T-cell (primary cell): ENCODE measurements around the gene OR7C1. TPM values are rescaled to one million over a fixed set of nuclear protein-coding genes. Genes with fewer than 3 reads are reported as not detected.
"Not testable (repeated sequence)": the region's sequence is repeated elsewhere in the genome, so short reads cannot be mapped to it uniquely, and the experiment has no call there.

Source experiments
- ATAC-seq, 4 experiments: fragments of 200-7000 bp in 3 of 4; fragments of 150-1000 bp in 1 of 4; cut with Tn5 transposase; replicated peaks in 1 of 4; 1 replicate in 3 of 4; 2 replicates in 1 of 4; pipeline ENCODE4 v1.10.0; 2021; ENCODE audit warnings: moderate library complexity in 3 of 4, mild to moderate bottlenecking in 2 of 4, moderate number of reproducible peaks in 1 of 4
- CTCF ChIA-PET, 2 donors: fragments of 300-600 bp; sonication (Branson Sonifier 250); formaldehyde crosslinking; loops; one replicate each; lab custom pipeline; 2022; ENCODE audit warnings: antibody characterized with exemption in 2 of 2; lab: Charles Lee
- POLR2A ChIA-PET, 2 donors: fragments of 300-600 bp; sonication (Branson Sonifier 250); formaldehyde crosslinking; loops; one replicate each; lab custom pipeline; 2022; ENCODE audit warnings: antibody characterized with exemption in 2 of 2; lab: Charles Lee
- DNase-seq, 35 experiments: peaks; one replicate each; pipeline versions ENCODE4 v3.0.0 to v3.0.0-alpha.2; 2013 to 2023
- H3K27ac ChIP-seq: one replicate; pipeline ENCODE4 v1.5.1; 2013; ENCODE audit warnings: low read length
- H3K27me3 ChIP-seq, 2 experiments: replicated peaks in 1 of 2; 1 replicate in 1 of 2; 2 replicates in 1 of 2; pipeline versions ENCODE4 v1.6.1 to v1.7.0; 2013; ENCODE audit warnings: low read length in 1 of 2, mixed read lengths in 1 of 2; ENCODE audit not compliant: control insufficient read depth in 2 of 2, insufficient read depth in 2 of 2; ENCODE audit errors: extremely low read depth in 1 of 2
- H3K36me3 ChIP-seq, 2 donors: 1 replicate in 1 of 2; 2 replicates in 1 of 2; pipeline versions ENCODE4 v1.6.1 to v1.7.0; 2013; ENCODE audit warnings: low read length in 1 of 2; ENCODE audit not compliant: control insufficient read depth in 2 of 2, insufficient read depth in 1 of 2; ENCODE audit errors: extremely low read depth in 1 of 2
- H3K4me1 ChIP-seq, 2 experiments: 1 replicate in 1 of 2; 2 replicates in 1 of 2; pipeline versions ENCODE4 v1.6.1 to v1.7.0; 2013; ENCODE audit warnings: low read length in 2 of 2, mixed read lengths in 1 of 2; ENCODE audit not compliant: insufficient read depth in 2 of 2, control insufficient read depth in 1 of 2; ENCODE audit errors: extremely low read depth in 1 of 2
- H3K4me3 ChIP-seq, 2 donors: 1 replicate in 1 of 2; 2 replicates in 1 of 2; pipeline versions ENCODE4 v1.5.1 to v1.7.0; 2013; ENCODE audit warnings: mild to moderate bottlenecking in 2 of 2, low read length in 1 of 2, moderate library complexity in 1 of 2; ENCODE audit not compliant: control insufficient read depth in 1 of 2; ENCODE audit errors: extremely low read depth in 1 of 2
- H3K9me3 ChIP-seq: 2 replicates; pipeline ENCODE4 v1.7.0; 2013
- H3K27ac Mint-ChIP-seq, 2 donors: one replicate each; pipeline ENCODE4 v1.8.0; 2020 to 2021; ENCODE audit warnings: mild to moderate bottlenecking in 2 of 2, mixed read lengths in 2 of 2
- H3K27me3 Mint-ChIP-seq, 2 donors: one replicate each; pipeline ENCODE4 v1.8.0; 2021 to 2022; ENCODE audit warnings: mixed read lengths in 2 of 2
- H3K36me3 Mint-ChIP-seq: one replicate; pipeline ENCODE4 v1.8.0; 2021; ENCODE audit warnings: mixed read lengths
- H3K4me1 Mint-ChIP-seq, 3 donors: one replicate each; pipeline ENCODE4 v1.8.0; 2020 to 2022; ENCODE audit warnings: mixed read lengths in 3 of 3, mild to moderate bottlenecking in 1 of 3
- H3K4me3 Mint-ChIP-seq, 3 donors: one replicate each; pipeline ENCODE4 v1.8.0; 2020 to 2022; ENCODE audit warnings: mild to moderate bottlenecking in 3 of 3, mixed read lengths in 3 of 3, moderate library complexity in 3 of 3
- H3K9me3 Mint-ChIP-seq, 3 donors: one replicate each; pipeline ENCODE4 v1.8.0; 2020 to 2022; ENCODE audit warnings: mixed read lengths in 3 of 3
- WGBS: methylation state at CpG from one replicate; pipeline ENCODE4 v1.1.5; 2013; ENCODE audit warnings: missing lambda C conversion rate; ENCODE audit not compliant: insufficient coverage; 5-methylcytosine and 5-hydroxymethylcytosine counted together
- total RNA-seq, 35 experiments: library from RNA in 6 of 35; stranded (reverse) in 6 of 35; fragments of 120-200 nt in 1 of 35; gene quantifications; one replicate each; pipeline versions ENCODE4 v1.2.1 to v1.2.4 and lab custom pipeline; 2013 to 2026

Gene OR7C1
- total RNA-seq, 5 donors from 2014 or later (not counting 1 experiment from before 2014, with no cell fraction given): not detected

DNA sequence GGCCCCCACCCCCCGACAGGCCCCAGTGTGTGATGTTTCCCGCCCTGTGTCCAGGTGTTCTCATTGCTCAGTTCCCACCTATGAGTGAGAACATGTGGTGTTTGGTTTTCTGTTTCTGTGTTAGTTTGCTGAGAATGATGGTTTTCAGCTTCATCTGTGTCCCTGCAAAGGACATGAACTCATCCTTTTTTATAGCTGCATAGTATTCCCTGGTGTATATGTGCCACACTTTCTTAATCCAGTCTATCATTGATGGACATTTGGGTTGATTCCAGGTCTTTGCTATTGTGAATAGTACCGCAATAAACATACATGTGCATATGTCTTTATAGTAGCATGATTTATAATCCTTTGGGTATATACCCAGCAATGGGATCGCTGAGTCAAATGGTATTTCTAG lies 57.3 kb downstream of the OR7C1 start:
- DNase-seq, CTCF ChIA-PET, POLR2A ChIA-PET, ATAC-seq, H3K4me3 Mint-ChIP-seq, H3K9me3 Mint-ChIP-seq, H3K27ac ChIP-seq, H3K9me3 ChIP-seq, H3K36me3 Mint-ChIP-seq, H3K36me3 ChIP-seq, H3K27ac Mint-ChIP-seq, H3K4me3 ChIP-seq: not testable (repeated sequence)
- Mint-ChIP-seq H3K4me1 (peaks cover 11 to 18% (median 17%) of the 10 kb centered on the region in 3 donors), H3K27me3 (peaks cover 23 to 54% of the 10 kb centered on the region in 2 donors)
- 100% methylated on average over 1 of the region's 4 CpGs for WGBS
- peaks cover 3 to 21% of the 10 kb centered on the region in 2 experiments for H3K4me1 ChIP-seq
- H3K27me3 ChIP-seq: peaks cover 0 to 54% of the 10 kb centered on the region in 2 experiments

GRCh38 chr19:14775869-14776586 lies 59.0 kb downstream of the OR7C1 start:
- ATAC-seq: peak in 1 of 4 experiments; percentile 44
- H3K27ac Mint-ChIP-seq: peak overlapping the region in 1 of 2 donors; percentile 3
- 1% methylated on average over 16 of the region's 22 CpGs for WGBS
- no peaks in the 10 kb centered on the region for H3K36me3 ChIP-seq
- no peaks in the 10 kb centered on the region for H3K36me3 Mint-ChIP-seq
- ChIA-PET CTCF (interaction anchor here (0.6 kb wide), 2 partner anchors 9 to 356 kb away, joined by 4 to 5 read pairs; no protein-coding TSS in a partner anchor), POLR2A (no interaction called here)
- no peak overlapping the region for H3K27ac ChIP-seq
- H3K4me1 Mint-ChIP-seq: peaks cover 11 to 18% (median 17%) of the 10 kb centered on the region in 3 donors
- peaks cover 3 to 21% of the 10 kb centered on the region in 2 experiments for H3K4me1 ChIP-seq
- peak overlapping the region; percentile 52 to 71 (median 55) for H3K4me3 Mint-ChIP-seq
- no peaks in the 10 kb centered on the region for H3K9me3 Mint-ChIP-seq
- peaks cover 0 to 55% of the 10 kb centered on the region in 2 experiments for H3K27me3 ChIP-seq
- peak overlapping the region; percentile 36 to 77 for H3K4me3 ChIP-seq
- DNase-seq: peak in 3 of 35 experiments; percentile 3 to 14 (median 9)
- no peaks in the 10 kb centered on the region for H3K9me3 ChIP-seq
- peaks cover 23 to 57% of the 10 kb centered on the region in 2 donors for H3K27me3 Mint-ChIP-seq

GRCh38 chr19:14775326-14775725 lies 59.7 kb downstream of the OR7C1 start:
- peak overlapping the region in 1 of 2 donors; percentile 31 for H3K27ac Mint-ChIP-seq
- H3K36me3 ChIP-seq, ATAC-seq, H3K9me3 Mint-ChIP-seq, H3K9me3 ChIP-seq, CTCF ChIA-PET, DNase-seq, H3K27ac ChIP-seq, H3K36me3 Mint-ChIP-seq, POLR2A ChIA-PET: not testable (repeated sequence)
- peak overlapping the region in 1 of 2 donors; percentile 47 for H3K4me3 ChIP-seq
- peaks cover 3 to 21% of the 10 kb centered on the region in 2 experiments for H3K4me1 ChIP-seq
- H3K27me3 Mint-ChIP-seq: peaks cover 23 to 52% of the 10 kb centered on the region in 2 donors
- H3K27me3 ChIP-seq: peaks cover 0 to 55% of the 10 kb centered on the region in 2 experiments
- H3K4me3 Mint-ChIP-seq: peak overlapping the region; percentile 31 to 55 (median 52)
- WGBS: 45% methylated on average over 4 of the region's 8 CpGs
- H3K4me1 Mint-ChIP-seq: peaks cover 11 to 18% (median 17%) of the 10 kb centered on the region in 3 donors

DNA sequence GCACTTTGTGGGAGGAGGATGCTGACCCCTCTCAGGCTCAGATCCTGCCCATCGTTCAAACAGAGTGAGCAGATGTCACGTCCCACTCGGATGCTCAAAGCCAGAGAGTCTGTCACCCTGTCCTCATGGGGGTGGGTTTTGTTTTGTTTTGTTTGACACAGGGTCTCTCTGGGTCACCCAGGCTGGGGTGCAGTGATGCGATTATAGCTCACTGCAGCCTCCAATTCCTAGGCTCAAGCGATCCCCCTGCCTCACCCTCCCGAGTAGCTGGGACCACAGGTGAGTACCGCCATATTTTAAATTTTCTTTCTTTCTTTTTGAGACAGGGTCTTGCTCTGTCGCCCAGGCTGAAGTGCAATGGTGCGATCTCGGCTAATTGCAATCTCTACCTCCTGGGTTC lies 60.6 kb downstream of the OR7C1 start:
- POLR2A ChIA-PET: no interaction called here
- WGBS: 60% methylated on average over 1 of the region's 10 CpGs

DNA sequence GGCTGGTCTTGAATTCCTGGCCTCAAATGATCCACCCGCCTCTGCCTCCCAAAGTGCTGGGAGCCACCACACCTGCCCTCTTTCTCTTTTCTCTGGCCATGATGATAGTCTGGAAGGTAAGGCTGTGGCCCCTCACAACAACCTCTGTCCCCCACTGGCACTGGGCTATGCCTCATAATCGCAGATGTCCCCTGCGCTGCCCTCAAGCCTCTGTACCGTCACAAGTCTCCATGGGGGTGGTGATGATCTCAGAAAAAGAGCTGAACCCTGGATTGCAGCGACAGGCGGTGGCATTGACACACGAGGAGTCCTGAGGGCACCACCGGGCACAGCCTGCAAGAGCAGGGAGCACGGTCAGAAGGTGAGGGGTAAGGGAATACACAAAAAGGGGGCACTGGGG lies 61.3 kb downstream of the OR7C1 start:
- H3K4me3 ChIP-seq, H3K27ac ChIP-seq, H3K9me3 Mint-ChIP-seq, H3K36me3 ChIP-seq, H3K4me3 Mint-ChIP-seq, ATAC-seq, POLR2A ChIA-PET, H3K27ac Mint-ChIP-seq, H3K9me3 ChIP-seq, DNase-seq, H3K36me3 Mint-ChIP-seq: not testable (repeated sequence)
- CTCF ChIA-PET: interaction anchor here in 1 of 2 donors (0.6 kb wide), 1 partner anchor 133 kb away, joined by 3 read pairs; no protein-coding TSS in a partner anchor
- peaks cover 0 to 55% of the 10 kb centered on the region in 2 experiments for H3K27me3 ChIP-seq
- H3K4me1 ChIP-seq: peaks cover 3 to 21% of the 10 kb centered on the region in 2 experiments
- peaks cover 11 to 18% (median 17%) of the 10 kb centered on the region in 3 donors for H3K4me1 Mint-ChIP-seq
- H3K27me3 Mint-ChIP-seq: peaks cover 17 to 46% of the 10 kb centered on the region in 2 donors
- WGBS: 60% methylated on average over 1 of the region's 9 CpGs

More for the DNA sequence above, 60.6 kb downstream of the OR7C1 start:
- H3K4me3 Mint-ChIP-seq: no peak overlapping the region
- H3K9me3 ChIP-seq: no peaks in the 10 kb centered on the region
- peaks cover 11 to 18% (median 17%) of the 10 kb centered on the region in 3 donors for H3K4me1 Mint-ChIP-seq
- no peak overlapping the region for H3K27ac ChIP-seq
- no peaks in the 10 kb centered on the region for H3K36me3 Mint-ChIP-seq
- H3K4me1 ChIP-seq: peaks cover 3 to 21% of the 10 kb centered on the region in 2 experiments
- peaks cover 21 to 51% of the 10 kb centered on the region in 2 donors for H3K27me3 Mint-ChIP-seq
- DNase-seq: no peak
- H3K27ac Mint-ChIP-seq: no peak overlapping the region
- H3K4me3 ChIP-seq: no peak overlapping the region
- no peaks in the 10 kb centered on the region for H3K9me3 Mint-ChIP-seq
- no peak for ATAC-seq
- H3K36me3 ChIP-seq: no peaks in the 10 kb centered on the region
- peaks cover 0 to 53% of the 10 kb centered on the region in 2 experiments for H3K27me3 ChIP-seq
- CTCF ChIA-PET: interaction anchor here in 1 of 2 donors (0.6 kb wide), 1 partner anchor 132 kb away, joined by 3 read pairs; no protein-coding TSS in a partner anchor

- no peak for DNase-seq
- peaks cover 0 to 58% of the 10 kb centered on the region in 2 experiments for H3K27me3 ChIP-seq
- no peak for ATAC-seq
- no peak overlapping the region for H3K4me3 Mint-ChIP-seq
- no peaks in the 10 kb centered on the region for H3K9me3 Mint-ChIP-seq
- peaks cover 16 to 45% of the 10 kb centered on the region in 2 donors for H3K27me3 Mint-ChIP-seq
- no peak overlapping the region for H3K4me3 ChIP-seq
- H3K27ac Mint-ChIP-seq: no peak overlapping the region
- CTCF ChIA-PET: no interaction called here
- H3K27ac ChIP-seq: no peak overlapping the region
- POLR2A ChIA-PET: no interaction called here
- H3K4me1 Mint-ChIP-seq: peaks cover 11 to 18% (median 17%) of the 10 kb centered on the region in 3 donors
- WGBS: no CpG with 5 or more reads among the region's 7 CpGs
- H3K4me1 ChIP-seq: peaks cover 3 to 21% of the 10 kb centered on the region in 2 experiments
- no peaks in the 10 kb centered on the region for H3K9me3 ChIP-seq
- H3K36me3 Mint-ChIP-seq: no peaks in the 10 kb centered on the region
- no peaks in the 10 kb centered on the region for H3K36me3 ChIP-seq
These were observed 62.0 kb downstream of the OR7C1 start for GRCh38 chr19:14772995-14773394.
